Measurements from ENCODE around the gene CELSR1. TPM values are rescaled to one million over a fixed set of nuclear protein-coding genes. Genes with fewer than 3 reads are reported as not detected.

CELSR1 gene
- total RNA-seq, 1 donor from 2014 or later = 32.9 TPM

GRCh38 chr22:46464296-46464695 is 73.1 kb downstream of the CELSR1 start:
- H3K27me3 ChIP-seq = no peaks in the 10 kb centered on the region
- H3K9me3 ChIP-seq = no peaks in the 10 kb centered on the region
- TF ChIP-seq CTCF (IDR thresholded peaks at IDR 0.05) (no peak), POLR2AphosphoS5 (IDR thresholded peaks at IDR 0.05; ENCODE audit: insufficient read depth in 1 of 2, low read depth in 1 of 2) (no peak), POLR2A (IDR thresholded peaks at IDR 0.05) (no peak)

GRCh38 chr22:46463435-46464227 is 73.8 kb downstream of the CELSR1 start:
- Histone ChIP-seq H3K4me3 (no peak overlapping the region), H3K27ac (no peak overlapping the region), H3K27me3 (no peaks in the 10 kb centered on the region), H3K36me3 (no peaks in the 10 kb centered on the region), H3K4me1 (peaks cover 22% of the 10 kb centered on the region), H3K9me3 (no peaks in the 10 kb centered on the region)
- intact Hi-C loops (cut with DNase I) = no loop called here
- TF ChIP-seq POLR2A (IDR thresholded peaks at IDR 0.05) = no peak
- no peak for TF ChIP-seq CTCF (IDR thresholded peaks at IDR 0.05)
- no peak for DNase-seq (ENCODE audit: extremely low spot score in 2 of 2)

More at GRCh38 chr22:46464296-46464695, 73.1 kb downstream of the CELSR1 start:
- no peak overlapping the region for H3K4me3 ChIP-seq
- no peaks in the 10 kb centered on the region for H3K36me3 ChIP-seq
- no peak overlapping the region for H3K27ac ChIP-seq
- no peak for DNase-seq (ENCODE audit: extremely low spot score in 2 of 2)
- peaks cover 22% of the 10 kb centered on the region for H3K4me1 ChIP-seq
- intact Hi-C loops (cut with DNase I) = no loop called here

- H3K9me3 ChIP-seq = no peaks in the 10 kb centered on the region
- peaks cover 22% of the 10 kb centered on the region for H3K4me1 ChIP-seq
- DNase-seq (ENCODE audit: extremely low spot score in 2 of 2) = no peak
- H3K36me3 ChIP-seq = no peaks in the 10 kb centered on the region
- H3K27ac ChIP-seq = no peak overlapping the region
- intact Hi-C loops (cut with DNase I) = no loop called here
- no peaks in the 10 kb centered on the region for H3K27me3 ChIP-seq
- TF ChIP-seq POLR2AphosphoS5 (IDR thresholded peaks at IDR 0.05; ENCODE audit: insufficient read depth in 1 of 2, low read depth in 1 of 2) (peak in 1 of 2 donors; percentile 62), POLR2A (IDR thresholded peaks at IDR 0.05) (no peak)
- H3K4me3 ChIP-seq = no peak overlapping the region
Observed at GRCh38 chr22:46462726-46463371, 74.6 kb downstream of the CELSR1 start.

DNA sequence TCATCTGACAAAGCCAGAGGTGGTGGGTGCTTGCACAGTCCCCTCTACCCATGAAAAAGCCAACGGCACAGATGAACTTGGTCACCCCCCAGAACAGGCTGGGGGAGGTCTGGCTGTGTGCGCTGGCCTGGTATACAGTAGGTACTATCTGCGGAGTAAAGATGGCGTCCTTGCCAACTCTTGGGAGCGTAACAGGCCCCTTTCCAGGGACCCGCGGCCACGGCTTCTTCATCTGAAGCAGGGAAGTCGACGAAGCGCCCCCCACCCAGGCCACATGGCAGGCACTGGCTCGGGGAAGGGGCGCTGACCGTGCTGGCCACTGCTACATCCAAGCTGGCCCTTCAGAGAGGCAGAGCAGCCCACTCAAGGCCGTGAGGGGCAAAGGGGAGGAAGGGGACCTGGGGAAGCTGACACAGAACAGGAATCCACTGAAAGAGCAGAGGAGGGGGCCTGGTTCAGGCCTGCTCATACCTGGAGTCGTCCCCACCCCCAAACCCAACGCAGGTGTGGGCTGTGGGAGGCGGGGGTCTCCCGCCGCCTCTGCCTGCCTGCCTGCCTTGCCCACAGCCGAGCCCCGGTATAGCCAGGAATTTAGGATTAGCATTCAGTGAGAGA is 75.7 kb downstream of the CELSR1 start:
- H3K27me3 ChIP-seq = no peaks in the 10 kb centered on the region
- no peak for TF ChIP-seq CTCF (IDR thresholded peaks at IDR 0.05)
- no peak for TF ChIP-seq POLR2A (IDR thresholded peaks at IDR 0.05)
- no peak for TF ChIP-seq POLR2AphosphoS5 (IDR thresholded peaks at IDR 0.05; ENCODE audit: insufficient read depth in 1 of 2, low read depth in 1 of 2)
- no peaks in the 10 kb centered on the region for H3K36me3 ChIP-seq
- H3K4me3 ChIP-seq = no peak overlapping the region
- no peaks in the 10 kb centered on the region for H3K9me3 ChIP-seq
- intact Hi-C loops (cut with DNase I) = no loop called here
- DNase-seq (ENCODE audit: extremely low spot score in 2 of 2) = no peak
- peaks cover 16% of the 10 kb centered on the region for H3K4me1 ChIP-seq
- H3K27ac ChIP-seq = no peak overlapping the region

GRCh38 chr22:46460857-46461256 is 76.6 kb downstream of the CELSR1 start:
- no peak overlapping the region for H3K27ac ChIP-seq
- DNase-seq (ENCODE audit: extremely low spot score in 2 of 2) = no peak
- H3K4me3 ChIP-seq = no peak overlapping the region
- H3K27me3 ChIP-seq = no peaks in the 10 kb centered on the region
- H3K4me1 ChIP-seq = peaks cover 8% of the 10 kb centered on the region
- no peaks in the 10 kb centered on the region for H3K9me3 ChIP-seq
- intact Hi-C loops (cut with DNase I) = no loop called here
- H3K36me3 ChIP-seq = no peaks in the 10 kb centered on the region
- TF ChIP-seq CTCF (IDR thresholded peaks at IDR 0.05) (no peak), POLR2A (IDR thresholded peaks at IDR 0.05) (no peak), POLR2AphosphoS5 (IDR thresholded peaks at IDR 0.05; ENCODE audit: insufficient read depth in 1 of 2, low read depth in 1 of 2) (no peak)

Measured in vagina (tissue), 2 donors.